ENCODE results near the gene RNGTT.

- TF ChIP-seq EZH2phosphoT487 (IDR thresholded peaks at IDR 0.05; ENCODE audit: insufficient read depth, low read depth) (no peak), EZH2 (IDR thresholded peaks at IDR 0.05; ENCODE audit: insufficient read depth, poor library complexity, severe bottlenecking) (no peak)
Measured at GRCh38 chr6:88609983-88610382, 353.4 kb downstream of the RNGTT start.
